HFFc6 (cell line): ENCODE data around the gene ID1. TPM values are rescaled to one million over a fixed set of nuclear protein-coding genes. Genes with fewer than 3 reads are reported as not detected.
A peak's percentile ranks its signal among the peaks of the same experiment; 100 is the strongest.

Experiments used
- DNase-seq: peaks from one replicate; pipeline ENCODE4 v3.0.0-alpha.2; 2018
- H3K27ac Mint-ChIP-seq: 2 replicates; pipeline ENCODE4 v1.8.0; 2020; ENCODE audit warnings: mild to moderate bottlenecking, mixed read lengths
- H3K27me3 Mint-ChIP-seq: 2 replicates; pipeline ENCODE4 v1.8.0; 2021; ENCODE audit warnings: mild to moderate bottlenecking, moderate library complexity, mixed read lengths; ENCODE audit not compliant: insufficient read depth
- H3K36me3 Mint-ChIP-seq: 2 replicates; pipeline ENCODE4 v1.8.0; 2021; ENCODE audit warnings: low read depth, mixed read lengths
- H3K4me1 Mint-ChIP-seq: 2 replicates; pipeline ENCODE4 v1.8.0; 2020; ENCODE audit warnings: low read depth, mixed read lengths
- H3K4me3 Mint-ChIP-seq: 2 replicates; pipeline ENCODE4 v1.8.0; 2020; ENCODE audit warnings: mild to moderate bottlenecking, moderate library complexity, mixed read lengths
- H3K9me3 Mint-ChIP-seq: 2 replicates; pipeline ENCODE4 v1.8.0; 2020; ENCODE audit warnings: mild to moderate bottlenecking, mixed read lengths
- CTCF ChIP-seq: fragments of 200-600 bp; sonication (generic); IDR thresholded peaks from 2 replicates; pipeline ENCODE4 v1.5.0; 2021; ENCODE audit warnings: antibody characterized with exemption, mild to moderate bottlenecking
- total RNA-seq, 6 experiments: library from RNA; stranded (reverse); fragmentation: NEBNext Ultra II Directional; extraction: Animal tissue kit (Norgen Biotek cat#: 25700); gene quantifications; 2 replicates in 1 of 6; 3 replicates in 5 of 6; pipeline ENCODE4 v1.2.3, GENCODE V29; 2021

The ID1 gene
- total RNA-seq, 6 experiments from 2014 or later, result 397 to 487 (median 452) TPM

DNA sequence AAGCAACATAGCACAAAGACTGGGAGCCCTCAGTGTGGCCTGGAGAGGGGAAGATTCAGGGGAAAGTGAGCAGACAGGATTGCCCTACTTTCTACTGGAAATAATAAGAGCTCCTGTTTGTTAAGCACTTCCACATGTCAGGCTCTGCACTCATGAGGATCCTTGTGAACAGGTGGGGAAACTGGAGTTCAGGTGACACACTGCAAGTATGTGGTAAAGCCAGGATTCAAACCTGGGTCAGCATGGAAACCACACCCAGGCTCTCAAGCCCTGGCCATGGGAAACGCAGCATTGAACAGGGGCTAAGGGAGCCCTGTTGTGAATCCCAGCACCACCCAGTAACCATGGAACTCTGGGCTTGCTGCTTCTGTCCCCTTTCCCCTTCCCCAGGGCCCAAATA, 42.8 kb upstream of the ID1 start:
- no peak for TF ChIP-seq CTCF
- Mint-ChIP-seq H3K4me1 (peaks cover 54% of the 10 kb centered on the region), H3K27me3 (peaks cover 9% of the 10 kb centered on the region), H3K4me3 (no peak overlapping the region), H3K9me3 (no peaks in the 10 kb centered on the region), H3K36me3 (peaks cover 42% of the 10 kb centered on the region), H3K27ac (peak overlapping the region; percentile 92)
- DNase-seq, result no peak

DNA sequence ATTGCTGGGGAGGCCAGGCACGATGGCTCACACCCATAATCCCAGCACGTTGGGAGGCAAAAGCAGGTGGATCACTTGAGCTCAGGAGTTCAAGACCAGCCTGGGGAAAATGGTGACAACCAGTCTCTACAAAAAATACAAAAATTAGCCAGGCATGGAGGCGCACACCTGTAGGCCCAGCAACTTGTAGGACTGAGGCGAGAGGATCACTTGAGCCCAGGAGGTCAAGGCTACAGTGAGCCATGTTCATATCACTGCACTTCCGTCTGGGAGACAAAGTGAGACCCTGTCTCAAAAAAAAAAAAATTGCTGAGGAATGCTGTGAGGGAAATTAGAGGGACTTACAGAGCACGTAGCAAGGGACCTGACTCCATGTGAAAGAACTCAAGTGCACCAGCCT, 40.8 kb upstream of the ID1 start:
- no peaks in the 10 kb centered on the region for H3K9me3 Mint-ChIP-seq
- no peak for TF ChIP-seq CTCF
- no peak overlapping the region for H3K4me3 Mint-ChIP-seq
- H3K27ac Mint-ChIP-seq, result no peak overlapping the region
- peaks cover 9% of the 10 kb centered on the region for H3K27me3 Mint-ChIP-seq
- peaks cover 56% of the 10 kb centered on the region for H3K4me1 Mint-ChIP-seq
- DNase-seq, result no peak
- peaks cover 31% of the 10 kb centered on the region for H3K36me3 Mint-ChIP-seq

DNA sequence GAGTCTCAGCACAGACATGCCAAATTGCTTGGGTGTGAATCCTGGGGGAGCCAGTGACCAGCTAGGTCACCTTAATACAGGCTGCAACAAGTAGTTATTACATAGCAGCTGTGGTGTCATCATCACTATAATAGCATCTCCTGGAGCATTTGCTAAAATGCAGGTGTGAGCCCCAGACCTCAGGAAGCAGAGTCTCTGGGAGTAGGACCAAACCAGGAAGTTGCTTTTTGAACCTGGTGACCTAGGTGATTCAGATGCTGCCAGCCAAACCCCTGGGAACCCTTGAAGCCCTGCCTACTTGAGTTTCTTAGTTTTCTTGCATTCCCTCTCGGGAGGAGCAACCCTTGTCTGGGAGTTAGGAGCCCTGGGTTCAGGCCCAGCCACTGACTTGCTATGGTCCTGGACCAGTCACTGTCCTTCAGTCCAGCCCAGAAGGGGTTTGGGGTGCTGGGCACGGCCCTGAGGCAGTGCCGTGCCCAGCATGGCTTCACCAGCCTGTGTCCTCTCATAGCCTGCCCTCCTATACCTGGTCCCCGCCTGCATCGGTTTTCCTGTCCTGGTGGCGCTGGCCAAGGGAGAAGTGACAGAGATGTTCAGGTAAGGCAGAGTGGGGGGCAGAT, 39.3 kb upstream of the ID1 start:
- Mint-ChIP-seq H3K9me3 (no peaks in the 10 kb centered on the region), H3K27me3 (peaks cover 11% of the 10 kb centered on the region), H3K27ac (no peak overlapping the region; the same call in 1 of the 2 replicates), H3K36me3 (peaks cover 23% of the 10 kb centered on the region), H3K4me3 (no peak overlapping the region), H3K4me1 (peaks cover 56% of the 10 kb centered on the region)
- no peak for DNase-seq
- TF ChIP-seq CTCF, result no peak

DNA sequence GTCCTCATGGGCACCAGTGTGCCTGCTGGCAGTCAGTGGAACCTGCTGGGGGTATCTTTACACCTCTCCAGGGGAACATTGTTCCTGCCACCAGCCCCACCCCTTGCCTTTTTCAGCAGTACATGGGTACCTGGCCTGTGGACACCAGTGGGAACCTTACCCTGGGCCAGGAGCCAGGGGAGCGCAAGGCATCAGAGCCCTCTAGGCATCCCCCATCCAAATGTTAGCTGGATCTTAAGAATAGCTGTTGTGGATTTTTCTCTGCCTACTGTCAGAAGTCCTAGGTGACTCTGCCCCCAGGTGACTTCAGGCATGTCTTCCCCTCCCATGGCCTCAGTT, 38.8 kb upstream of the ID1 start:
- peak overlapping the region; percentile 49; the same call in 1 of the 2 replicates for H3K27ac Mint-ChIP-seq
- TF ChIP-seq CTCF, result no peak
- H3K27me3 Mint-ChIP-seq, result peaks cover 11% of the 10 kb centered on the region
- H3K4me3 Mint-ChIP-seq, result no peak overlapping the region
- no peak for DNase-seq
- peaks cover 19% of the 10 kb centered on the region for H3K36me3 Mint-ChIP-seq
- no peaks in the 10 kb centered on the region for H3K9me3 Mint-ChIP-seq
- H3K4me1 Mint-ChIP-seq, result peaks cover 56% of the 10 kb centered on the region

DNA sequence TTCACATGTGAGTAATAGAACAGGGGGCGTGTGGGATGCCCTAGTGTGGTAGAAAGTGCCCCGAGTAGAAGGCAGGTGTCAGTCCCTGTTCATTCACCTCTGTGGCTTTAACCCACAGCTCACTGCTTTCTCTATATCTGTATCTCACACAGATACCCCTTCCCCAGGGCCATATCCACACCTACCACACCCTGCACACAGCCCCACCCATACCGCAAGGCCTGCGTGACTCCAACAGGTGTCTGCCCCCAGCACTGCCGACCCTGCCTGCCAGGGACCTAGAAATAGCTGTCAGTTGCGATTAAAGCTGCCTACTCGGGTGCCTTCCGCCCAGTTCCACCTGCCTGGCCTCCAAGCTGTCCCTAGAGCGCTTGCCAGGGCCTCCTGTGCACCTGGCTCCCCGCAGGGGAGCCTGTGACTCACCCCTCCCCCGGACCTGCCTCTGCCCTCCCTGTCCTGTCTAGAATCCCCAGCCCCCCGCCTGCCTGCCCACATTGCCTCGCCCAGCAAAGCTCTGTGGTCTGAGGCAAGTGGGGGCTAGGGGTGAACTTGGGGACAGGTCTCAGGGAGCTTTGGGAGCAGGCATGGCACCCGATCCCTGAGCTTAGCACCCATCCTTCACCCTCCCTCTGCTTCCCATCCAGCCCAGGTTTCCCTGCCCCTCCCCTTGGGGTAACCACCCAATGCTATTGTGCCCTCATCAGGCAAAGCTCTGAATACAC, 38.3 kb upstream of the ID1 start:
- Mint-ChIP-seq H3K9me3 (no peaks in the 10 kb centered on the region), H3K4me3 (no peak overlapping the region), H3K27ac (peak overlapping the region; percentile 94), H3K4me1 (peaks cover 56% of the 10 kb centered on the region), H3K27me3 (peaks cover 14% of the 10 kb centered on the region), H3K36me3 (peaks cover 17% of the 10 kb centered on the region)
- DNase-seq, result no peak
- no peak for TF ChIP-seq CTCF
